AG08395 (cell line): Measurements from ENCODE around the gene MB21D2.
"Not testable (repeated sequence)": the region's sequence is repeated elsewhere in the genome, so short reads cannot be mapped to it uniquely, and the experiment has no call there.

ENCODE experiments used
- DNase-seq: peaks from one replicate; pipeline ENCODE4 v3.0.0; 2012; ENCODE audit warnings: mixed read lengths, low spot score

The MB21D2 gene

GRCh38 chr3:192917404-192918274 is at the start of gene MB21D2:
Gene MB21D2 (minus strand): TSS chr3:192917856. CDS start chr3:192917840, 16 bp downstream.
- DNase-seq: peak; percentile 92

- DNase-seq: not testable (repeated sequence)
These were observed 47.5 kb upstream of the MB21D2 start for GRCh38 chr3:192964959-192965719.

- no peak for DNase-seq
These were observed 42.1 kb upstream of the MB21D2 start for GRCh38 chr3:192959773-192960172.

GRCh38 chr3:192958219-192958872 is 40.7 kb upstream of the MB21D2 start:
- DNase-seq: no peak

- DNase-seq: peak; percentile 74
These were observed 39.9 kb upstream of the MB21D2 start for GRCh38 chr3:192957441-192958021.

- DNase-seq: no peak
These were observed 36.3 kb upstream of the MB21D2 start for GRCh38 chr3:192953926-192954325.

- DNase-seq: no peak
These were observed 29.8 kb upstream of the MB21D2 start for GRCh38 chr3:192947421-192947820.

- DNase-seq: no peak
These were observed 25.7 kb upstream of the MB21D2 start for GRCh38 chr3:192943393-192943792.

GRCh38 chr3:192942625-192943024 is 25.0 kb upstream of the MB21D2 start:
- no peak for DNase-seq

- DNase-seq: no peak
These were observed 22.5 kb upstream of the MB21D2 start for GRCh38 chr3:192940129-192940528.

GRCh38 chr3:192935441-192935840 is 17.8 kb upstream of the MB21D2 start:
- DNase-seq: no peak

GRCh38 chr3:192933779-192934460 is 16.3 kb upstream of the MB21D2 start:
- DNase-seq: no peak

GRCh38 chr3:192933259-192933658 is 15.6 kb upstream of the MB21D2 start:
- DNase-seq: no peak

GRCh38 chr3:192931825-192932224 is 14.2 kb upstream of the MB21D2 start:
- no peak for DNase-seq

GRCh38 chr3:192930577-192930976 is 12.9 kb upstream of the MB21D2 start:
- no peak for DNase-seq

- peak; percentile 17 for DNase-seq
These were observed 12.3 kb upstream of the MB21D2 start for GRCh38 chr3:192929755-192930547.

GRCh38 chr3:192929146-192929545 is 11.5 kb upstream of the MB21D2 start:
- no peak for DNase-seq

- no peak for DNase-seq
These were observed 11.1 kb upstream of the MB21D2 start for GRCh38 chr3:192928720-192929119.

- no peak for DNase-seq
These were observed 10.4 kb upstream of the MB21D2 start for GRCh38 chr3:192928016-192928415.

- DNase-seq: no peak
These were observed 9.4 kb upstream of the MB21D2 start for GRCh38 chr3:192927016-192927415.

- no peak for DNase-seq
These were observed 6.1 kb upstream of the MB21D2 start for GRCh38 chr3:192923731-192924130.
